GM04503 (cell line): ENCODE data around the gene MEIG1.
"Not testable (repeated sequence)": the region's sequence is repeated elsewhere in the genome, so short reads cannot be mapped to it uniquely, and the experiment has no call there.

Experiments
- DNase-seq: peaks from one replicate; pipeline ENCODE4 v3.0.0-alpha.2; 2012; ENCODE audit warnings: low read depth

MEIG1 gene

GRCh38 chr10:14959221-14960057, at the start of gene MEIG1:
Gene MEIG1 (plus strand): TSS chr10:14959388. CDS start chr10:14966469, 7,081 bp downstream.
- DNase-seq, result peak; percentile 65

DNA sequence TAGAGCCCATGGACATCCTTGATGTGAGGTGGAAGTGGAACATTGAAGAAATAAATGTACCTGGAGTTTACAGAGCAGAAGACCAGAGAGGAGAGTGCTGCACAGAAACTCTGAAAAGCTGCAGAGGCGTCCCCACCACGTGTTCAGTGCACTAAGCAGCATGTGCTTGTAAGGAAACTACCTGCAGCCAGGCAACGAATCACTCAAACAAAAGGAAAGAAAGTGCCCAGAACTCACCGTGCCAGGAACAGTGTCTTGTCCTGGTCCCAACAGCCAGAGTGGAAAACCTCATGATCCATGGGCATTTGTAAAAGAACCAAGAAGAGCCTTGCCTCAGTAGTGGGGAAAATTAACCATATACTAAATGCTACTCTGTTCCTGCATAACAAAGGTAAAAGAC, 48.2 kb upstream of the MEIG1 start:
- no peak for DNase-seq

- DNase-seq, result no peak
Measured at GRCh38 chr10:14911801-14912200, 47.4 kb upstream of the MEIG1 start.

GRCh38 chr10:14916600-14916999, 42.6 kb upstream of the MEIG1 start:
- no peak for DNase-seq

- no peak for DNase-seq
Measured at GRCh38 chr10:14917827-14918226, 41.4 kb upstream of the MEIG1 start.

DNA sequence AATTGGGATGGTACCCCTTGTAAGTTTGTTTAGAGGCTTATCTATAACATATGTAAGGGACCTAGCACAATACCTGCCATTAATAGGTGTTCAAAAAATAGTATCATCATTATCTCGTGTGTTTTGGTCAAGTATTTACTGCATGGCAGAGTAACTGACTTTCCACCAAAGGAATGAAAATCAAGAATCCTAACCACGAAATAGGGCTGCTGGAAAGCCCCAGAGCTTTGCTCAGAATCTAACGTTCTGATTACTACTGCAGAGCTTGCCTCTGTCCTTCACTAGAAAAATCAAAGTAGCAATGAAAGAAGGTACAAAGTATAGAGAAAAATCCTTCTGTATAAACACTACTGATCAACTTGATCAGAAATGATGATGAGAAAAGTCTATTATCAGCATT, 40.2 kb upstream of the MEIG1 start:
- no peak for DNase-seq

DNA sequence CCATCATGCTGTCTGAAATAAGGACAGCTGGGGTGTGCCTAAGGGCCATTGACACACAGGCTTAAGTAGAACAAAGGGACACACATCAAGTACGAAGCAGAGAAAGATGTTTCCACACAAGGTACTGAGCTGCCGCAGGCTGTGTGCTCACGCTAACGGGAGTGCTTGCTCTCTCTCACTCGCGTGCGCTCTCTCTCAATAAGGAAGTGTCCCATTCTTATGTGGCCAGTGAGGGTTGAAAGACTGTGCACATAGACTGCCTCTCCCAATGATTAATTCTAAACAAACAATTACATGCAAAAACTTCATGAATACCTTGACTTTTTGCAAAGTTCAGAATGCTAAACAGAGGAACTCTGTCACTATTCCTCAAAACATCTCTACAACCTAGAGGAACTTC, 35.2 kb upstream of the MEIG1 start:
- no peak for DNase-seq

- DNase-seq, result no peak
Measured at GRCh38 chr10:14925268-14925667, 33.9 kb upstream of the MEIG1 start.

DNA sequence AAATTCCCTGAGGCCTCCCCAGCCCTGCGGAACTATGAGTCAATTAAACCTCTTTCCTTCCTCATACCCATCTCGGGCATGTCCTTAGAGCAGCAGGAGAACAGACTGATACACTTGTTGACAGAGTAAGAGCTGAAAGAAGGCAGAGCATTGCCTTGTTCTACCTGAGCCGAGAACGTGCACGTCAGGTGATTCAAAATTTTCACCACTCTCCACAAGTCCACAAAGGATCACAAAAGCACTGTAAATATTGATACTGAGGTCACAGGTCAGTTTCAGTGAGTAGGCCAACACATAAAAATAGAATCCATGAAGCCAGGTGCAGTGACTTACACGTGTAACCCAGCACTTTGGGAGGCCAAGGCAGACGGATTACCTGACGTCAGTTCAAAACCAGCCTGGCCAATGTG, 33.1 kb upstream of the MEIG1 start:
- no peak for DNase-seq

DNA sequence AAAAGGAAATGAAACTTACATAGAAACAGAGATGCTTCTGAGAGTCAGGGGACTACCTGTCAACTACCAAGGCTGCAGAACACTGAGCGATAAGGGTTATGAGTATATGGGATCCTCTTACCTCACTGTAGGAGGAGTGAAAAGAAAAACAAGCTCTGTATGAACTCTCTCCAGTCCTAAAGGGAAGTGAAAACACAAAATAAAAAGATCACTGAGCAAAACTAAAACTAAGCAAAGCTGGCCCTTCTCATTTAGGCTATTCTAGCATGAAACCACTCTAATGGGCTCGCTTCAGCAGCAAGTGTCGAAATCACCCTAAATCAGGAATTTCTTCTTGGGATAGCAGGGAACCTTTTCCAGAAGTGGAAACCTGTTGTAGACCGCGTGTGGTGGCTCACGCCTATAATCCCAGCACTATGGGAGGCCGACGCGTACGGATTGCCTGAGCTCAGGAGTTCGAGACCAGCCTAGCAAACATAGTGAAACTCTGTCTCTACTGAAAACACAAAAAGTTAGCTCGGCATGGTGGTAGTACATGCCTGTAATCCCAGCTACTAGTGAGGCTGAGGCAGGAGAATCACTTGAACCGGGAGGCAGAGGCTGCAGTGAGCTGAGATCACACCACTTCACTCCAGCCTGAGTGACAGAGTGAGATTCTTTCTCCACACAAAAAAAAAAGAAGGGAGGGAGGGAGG, 32.3 kb upstream of the MEIG1 start:
- no peak for DNase-seq

GRCh38 chr10:14930610-14931009, 28.6 kb upstream of the MEIG1 start:
- DNase-seq, result no peak

DNA sequence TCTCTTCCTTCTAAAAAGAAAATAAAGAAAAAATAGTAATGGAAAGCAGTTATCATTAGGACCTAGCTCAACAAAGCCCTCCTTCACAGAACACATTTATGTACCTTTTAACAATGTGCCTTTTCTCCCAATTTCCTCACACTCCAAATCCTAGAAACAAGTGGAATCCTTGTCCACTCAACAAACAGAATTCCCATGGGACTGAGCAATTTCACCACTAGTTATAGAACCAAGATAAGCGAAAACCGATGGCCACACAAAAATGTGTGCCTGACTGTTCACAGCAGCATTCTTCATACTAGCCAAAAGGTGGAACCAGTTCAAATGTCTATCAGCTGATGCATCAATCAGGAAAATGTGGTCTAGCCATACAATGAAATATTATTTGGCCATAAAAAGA, 22.6 kb upstream of the MEIG1 start:
- no peak for DNase-seq

GRCh38 chr10:14938971-14939370, 20.2 kb upstream of the MEIG1 start:
- DNase-seq, result peak; percentile 0

DNA sequence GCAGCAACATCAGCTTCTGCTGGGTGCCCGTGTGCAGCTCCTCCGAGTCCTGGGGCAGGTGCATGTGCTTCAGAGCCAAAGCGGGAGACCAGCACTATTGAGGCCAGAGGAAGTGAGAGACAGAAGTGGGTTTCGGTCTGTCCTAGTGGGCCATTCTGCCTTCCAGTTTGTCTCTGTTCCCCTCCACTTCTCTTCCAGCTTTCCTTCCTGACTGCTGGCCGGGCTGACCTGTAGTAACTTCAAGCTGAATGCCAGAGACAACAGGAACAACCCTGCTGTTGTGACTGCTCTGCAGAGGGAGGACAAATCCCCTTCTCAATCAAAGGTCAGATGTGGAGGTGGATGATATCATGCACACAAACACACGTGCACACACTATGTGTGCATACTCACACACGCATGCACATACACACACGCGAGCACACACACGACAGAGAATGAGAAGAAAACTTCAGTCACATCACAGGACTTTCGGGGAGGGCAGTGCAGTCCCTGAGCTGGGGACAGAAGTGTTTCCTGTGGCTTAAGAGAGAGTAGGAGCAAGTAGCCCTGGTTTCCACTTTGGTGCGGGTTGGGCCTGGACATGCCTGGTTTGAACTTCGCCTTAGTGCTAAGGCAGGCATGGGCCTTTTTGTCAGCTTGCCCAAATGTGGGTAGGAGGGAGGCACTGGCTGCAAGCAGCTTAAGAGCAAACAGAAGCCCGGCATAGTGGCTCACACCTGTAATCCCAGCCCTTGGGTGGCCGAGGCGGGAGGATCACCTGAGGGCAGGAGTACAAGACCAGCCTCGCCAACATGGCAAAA, 16.8 kb upstream of the MEIG1 start:
- not testable (repeated sequence) for DNase-seq

DNA sequence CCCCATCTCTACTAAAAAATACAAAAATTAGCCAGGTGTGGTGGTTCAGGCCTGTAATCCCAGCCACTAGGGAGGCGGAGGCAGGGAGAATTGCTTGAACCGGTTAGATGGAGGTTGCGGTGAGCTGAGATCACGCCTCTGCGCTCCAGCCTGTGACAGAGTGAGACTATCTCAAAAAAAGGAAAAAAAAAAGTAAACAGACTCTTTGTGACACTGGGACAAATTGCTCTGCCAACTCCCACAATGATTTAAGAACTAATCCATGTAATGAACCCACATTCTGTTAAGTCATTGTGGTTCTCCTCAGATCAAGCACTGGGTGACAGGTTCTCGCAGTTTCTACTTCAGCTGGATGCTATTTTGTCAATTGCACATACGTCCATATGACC, 16.2 kb upstream of the MEIG1 start:
- not testable (repeated sequence) for DNase-seq

- DNase-seq, result no peak
Measured at GRCh38 chr10:14945108-14945507, 14.1 kb upstream of the MEIG1 start.

DNA sequence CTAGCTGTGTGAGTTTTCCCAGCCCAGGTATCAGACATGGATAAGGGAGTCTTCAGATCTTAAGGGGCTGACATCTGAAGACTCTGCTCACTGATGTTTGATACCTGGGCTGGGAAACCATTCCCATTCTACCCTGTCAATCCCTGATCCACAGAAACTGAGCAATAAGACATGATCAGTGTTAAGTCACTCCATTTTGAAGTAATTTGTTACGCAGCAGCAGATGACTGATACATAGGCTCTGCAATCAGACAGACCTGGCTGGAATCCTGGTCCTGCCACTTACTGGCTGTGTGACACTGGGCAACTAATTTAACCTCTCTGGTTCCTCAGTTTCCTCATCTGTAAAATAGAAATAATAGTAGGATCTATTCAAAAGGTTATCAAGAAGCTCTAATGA, 11.9 kb upstream of the MEIG1 start:
- no peak for DNase-seq

GRCh38 chr10:14949291-14949690, 9.9 kb upstream of the MEIG1 start:
- no peak for DNase-seq

GRCh38 chr10:14952851-14953423, 6.3 kb upstream of the MEIG1 start:
- DNase-seq, result peak; percentile 11

GRCh38 chr10:14953424-14954000, 5.7 kb upstream of the MEIG1 start:
- DNase-seq, result peak; percentile 28

GRCh38 chr10:14954001-14954770, 5.0 kb upstream of the MEIG1 start, which contains the start of gene DCLRE1C:
Gene DCLRE1C (minus strand): TSS chr10:14954096. CDS start chr10:14954010, 86 bp downstream.
- DNase-seq, result peak; percentile 56
